Brain pericyte (primary cell): ENCODE measurements around the gene LENG9.
A peak's percentile ranks its signal among the peaks of the same experiment; 100 is the strongest.
"Not testable (repeated sequence)": the region's sequence is repeated elsewhere in the genome, so short reads cannot be mapped to it uniquely, and the experiment has no call there.

Experiments used
- DNase-seq: peaks from one replicate; pipeline ENCODE4 v3.0.0-alpha.2; 2012; ENCODE audit warnings: low read depth, low spot score

LENG9 gene

DNA sequence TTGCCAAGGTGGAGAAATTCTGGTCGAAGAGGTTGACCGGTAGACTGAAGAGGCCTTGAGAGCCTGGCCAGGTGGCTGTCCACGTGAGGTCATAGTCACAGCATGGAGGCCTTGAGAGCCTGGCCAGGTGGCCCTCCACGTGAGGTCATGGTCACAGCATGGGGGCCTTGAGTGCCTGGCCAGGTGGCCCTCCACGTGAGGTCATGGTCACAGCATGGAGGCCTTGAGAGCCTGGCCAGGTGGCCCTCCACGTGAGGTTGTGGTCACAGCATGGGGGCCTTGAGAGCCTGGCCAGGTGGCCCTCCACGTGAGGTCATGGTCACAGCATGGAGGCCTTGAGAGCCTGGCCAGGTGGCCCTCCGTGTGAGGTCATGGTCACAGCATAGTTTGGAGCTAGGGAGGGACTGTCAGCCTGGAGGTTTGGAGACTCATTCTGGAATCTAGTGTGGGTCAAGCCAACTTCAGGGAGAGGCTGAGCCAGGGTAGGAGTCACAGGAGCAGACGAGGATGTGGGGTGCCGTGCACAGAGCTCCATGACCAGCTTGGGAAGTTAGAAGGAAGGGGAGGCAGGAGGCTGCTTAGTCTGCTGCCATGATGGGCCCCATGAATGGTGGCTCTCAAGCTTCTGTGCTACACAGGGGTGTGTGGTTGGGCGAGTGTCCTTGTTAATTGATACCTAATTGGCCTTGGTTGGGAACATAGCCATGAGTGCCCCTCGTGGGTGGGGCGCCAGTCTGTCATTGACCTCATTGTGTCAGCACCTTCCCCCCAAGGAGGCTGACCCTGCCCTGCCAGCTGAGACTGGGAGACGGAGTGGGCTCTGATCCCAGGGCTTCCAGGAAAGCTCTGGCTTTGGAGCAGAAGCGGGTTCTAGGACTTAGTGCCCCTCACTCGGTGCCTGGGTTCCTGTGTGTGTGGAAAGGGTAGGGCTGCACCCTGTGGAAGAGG lies 4.0 kb downstream of the LENG9 start:
- no peak for DNase-seq

DNA sequence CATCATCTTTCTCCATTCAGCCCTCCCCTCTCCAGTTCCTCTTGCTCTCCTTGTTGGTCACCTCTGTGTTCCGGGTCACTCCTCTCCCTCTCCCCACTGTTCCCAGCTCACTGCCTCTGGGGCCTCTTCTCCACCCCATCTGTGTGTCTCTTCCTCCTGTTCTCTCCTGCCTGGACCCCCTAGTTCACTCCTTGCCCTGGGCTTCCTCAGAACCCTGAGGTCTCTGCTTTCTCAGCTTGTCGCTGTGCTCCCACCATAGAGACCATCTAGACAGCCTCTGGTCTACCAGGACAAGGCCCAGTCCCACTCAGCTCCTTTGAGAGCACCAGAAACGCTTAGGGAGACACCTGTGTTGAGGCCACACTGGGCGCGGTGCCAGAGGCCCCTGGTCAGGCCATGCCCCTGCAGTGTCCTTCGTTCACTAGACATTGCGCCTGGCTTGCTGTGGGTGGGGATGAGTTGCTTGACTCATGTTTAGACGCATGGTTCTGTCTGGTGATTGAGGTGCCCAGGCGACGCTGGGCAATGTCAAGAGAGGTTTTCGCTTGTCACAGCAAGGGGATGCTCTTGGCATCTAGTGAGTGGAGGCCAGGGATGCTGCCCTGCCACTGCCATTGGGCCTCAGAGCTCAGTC lies 4.8 kb downstream of the LENG9 start:
- no peak for DNase-seq

DNA sequence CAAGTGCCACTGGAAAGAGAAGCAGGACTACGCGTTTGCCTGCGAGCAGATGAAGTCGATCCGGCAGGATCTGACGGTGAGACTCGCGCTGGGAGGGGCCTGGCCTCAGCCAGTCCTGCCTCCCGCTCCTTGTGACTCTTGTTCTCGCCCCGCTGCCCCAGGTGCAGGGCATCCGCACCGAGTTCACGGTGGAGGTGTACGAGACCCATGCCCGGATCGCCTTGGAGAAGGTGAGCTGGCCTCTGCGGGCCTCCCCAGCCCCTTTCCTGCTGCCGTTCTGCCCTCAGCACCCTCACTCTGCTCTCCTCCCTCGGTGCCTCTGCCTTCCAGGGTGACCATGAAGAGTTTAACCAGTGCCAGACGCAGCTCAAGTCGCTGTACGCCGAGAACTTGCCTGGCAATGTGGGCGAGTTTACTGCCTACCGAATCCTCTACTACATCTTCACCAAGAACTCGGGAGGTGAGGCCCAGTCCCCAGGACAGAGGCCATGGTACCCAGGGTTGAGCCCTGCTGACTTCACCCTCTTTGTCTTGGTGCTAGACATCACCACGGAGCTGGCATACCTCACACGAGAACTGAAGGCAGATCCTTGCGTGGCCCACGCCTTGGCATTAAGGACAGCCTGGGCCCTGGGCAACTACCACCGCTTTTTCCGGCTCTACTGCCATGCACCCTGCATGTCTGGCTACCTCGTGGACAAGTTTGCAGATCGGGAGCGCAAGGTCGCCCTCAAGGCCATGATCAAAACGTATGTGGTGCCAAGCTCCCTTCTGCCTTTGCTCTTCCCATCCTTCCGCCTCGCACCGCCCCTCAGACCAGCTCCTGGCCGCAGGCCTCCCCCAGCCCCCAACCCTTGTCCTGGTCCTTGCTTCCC lies 5.6 kb downstream of the LENG9 start:
- DNase-seq = no peak

DNA sequence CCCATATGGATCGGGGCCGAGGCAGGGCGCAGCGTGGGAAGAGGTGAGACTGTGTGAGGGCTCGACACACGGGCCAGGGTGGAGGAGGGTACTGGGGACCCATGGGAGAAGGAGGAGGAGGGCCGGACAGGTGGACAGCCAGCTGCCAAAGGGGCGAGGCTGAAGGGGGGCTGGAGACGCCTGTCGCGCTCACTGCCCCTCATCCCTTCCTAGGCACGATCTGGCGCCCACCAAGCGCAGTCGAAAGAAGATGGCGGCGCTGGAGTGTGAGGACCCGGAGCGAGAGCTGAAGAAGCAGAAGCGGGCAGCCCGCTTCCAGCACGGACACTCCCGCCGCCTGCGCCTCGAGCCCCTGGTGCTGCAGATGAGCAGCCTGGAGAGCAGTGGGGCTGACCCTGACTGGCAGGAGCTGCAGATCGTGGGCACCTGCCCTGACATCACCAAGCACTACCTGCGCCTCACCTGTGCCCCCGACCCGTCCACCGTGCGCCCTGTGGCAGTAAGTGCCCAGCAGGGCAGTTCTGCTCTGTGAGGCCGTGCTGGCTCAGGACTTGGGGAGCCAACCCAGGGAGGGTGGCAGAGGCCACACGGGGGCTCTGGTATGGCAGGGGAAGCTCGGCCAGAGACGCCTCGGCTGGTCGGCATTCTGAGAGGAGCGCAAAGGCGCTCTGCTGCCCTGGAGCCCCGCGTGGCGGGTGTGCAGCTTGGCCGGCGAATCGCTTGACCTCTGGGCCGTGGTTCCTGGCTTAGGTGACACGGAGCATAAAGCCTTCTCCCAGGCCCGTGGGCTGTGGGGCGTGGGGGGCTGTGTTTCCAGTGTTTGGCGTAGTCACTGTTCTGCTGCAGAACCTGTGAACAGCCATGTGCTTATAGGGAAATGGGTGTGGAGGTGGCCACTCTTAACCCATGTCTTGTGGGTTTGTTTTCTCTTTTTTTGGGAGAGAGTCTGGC lies 6.9 kb downstream of the LENG9 start:
- no peak for DNase-seq

DNA sequence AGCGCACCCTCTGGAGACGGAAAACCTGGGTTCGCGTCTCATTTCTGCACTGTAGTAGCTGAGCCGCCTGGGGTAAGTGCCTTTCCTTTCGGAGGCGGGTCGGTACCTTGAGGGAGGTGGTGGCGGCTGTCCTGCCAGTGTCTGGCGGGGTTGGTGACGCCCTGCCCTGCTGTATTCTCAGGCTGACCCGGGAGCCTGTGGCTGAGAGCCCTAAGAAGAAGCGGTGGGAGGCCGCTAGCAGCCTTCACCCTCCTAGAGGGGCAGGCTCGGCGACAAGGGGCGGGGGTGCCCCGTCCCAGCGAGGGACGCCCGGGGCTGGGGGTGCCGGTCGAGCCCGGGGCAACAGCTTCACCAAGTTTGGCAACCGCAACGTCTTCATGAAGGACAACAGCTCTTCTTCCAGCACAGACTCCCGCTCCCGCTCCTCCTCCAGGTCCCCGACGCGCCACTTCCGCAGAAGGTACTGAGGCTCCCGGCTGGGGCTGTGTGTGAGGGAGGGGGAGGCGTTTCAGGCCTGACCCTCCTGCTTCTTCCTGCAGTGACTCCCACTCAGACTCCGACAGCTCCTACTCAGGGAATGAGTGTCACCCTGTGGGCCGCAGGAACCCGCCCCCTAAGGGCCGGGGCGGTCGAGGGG lies 7.7 kb downstream of the LENG9 start:
- DNase-seq = no peak

DNA sequence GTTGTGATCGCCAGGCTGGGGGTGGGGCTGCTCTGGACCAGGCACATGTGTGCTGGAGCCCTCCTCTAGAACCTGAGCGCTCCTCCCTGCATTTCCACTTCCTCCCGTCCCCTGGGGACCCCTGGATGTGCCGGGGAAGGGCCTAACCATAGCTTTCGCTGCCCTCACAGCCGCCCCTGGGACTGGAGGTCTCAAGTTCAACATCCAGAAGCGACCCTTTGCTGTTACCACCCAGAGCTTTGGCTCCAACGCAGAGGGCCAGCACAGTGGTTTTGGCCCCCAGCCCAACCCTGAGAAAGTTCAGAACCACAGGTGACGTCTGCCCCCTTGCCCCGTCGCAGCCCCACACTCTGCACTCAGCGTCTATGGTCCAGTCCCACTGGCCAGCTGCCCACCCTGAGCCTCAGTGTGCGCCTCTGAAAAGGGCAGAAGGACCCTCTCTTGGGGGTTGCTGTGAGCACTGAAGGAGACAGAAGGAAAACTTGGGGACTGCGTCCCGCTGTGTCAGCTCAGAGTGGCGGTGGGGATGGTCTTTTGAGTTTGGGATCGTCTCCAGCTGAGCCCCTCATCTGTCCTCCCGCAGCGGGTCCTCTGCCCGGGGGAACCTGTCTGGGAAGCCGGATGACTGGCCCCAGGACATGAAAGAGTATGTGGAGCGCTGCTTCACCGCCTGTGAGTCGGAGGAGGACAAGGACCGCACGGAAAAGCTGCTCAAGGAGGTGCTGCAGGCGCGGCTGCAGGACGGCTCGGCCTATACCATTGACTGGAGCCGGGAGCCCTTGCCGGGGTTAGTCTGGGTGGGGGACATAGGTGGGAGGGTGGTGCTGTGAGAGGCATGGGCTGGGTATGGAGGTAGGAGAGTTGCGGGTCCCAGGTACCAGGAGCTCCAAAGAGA lies 8.6 kb downstream of the LENG9 start:
- DNase-seq = no peak

DNA sequence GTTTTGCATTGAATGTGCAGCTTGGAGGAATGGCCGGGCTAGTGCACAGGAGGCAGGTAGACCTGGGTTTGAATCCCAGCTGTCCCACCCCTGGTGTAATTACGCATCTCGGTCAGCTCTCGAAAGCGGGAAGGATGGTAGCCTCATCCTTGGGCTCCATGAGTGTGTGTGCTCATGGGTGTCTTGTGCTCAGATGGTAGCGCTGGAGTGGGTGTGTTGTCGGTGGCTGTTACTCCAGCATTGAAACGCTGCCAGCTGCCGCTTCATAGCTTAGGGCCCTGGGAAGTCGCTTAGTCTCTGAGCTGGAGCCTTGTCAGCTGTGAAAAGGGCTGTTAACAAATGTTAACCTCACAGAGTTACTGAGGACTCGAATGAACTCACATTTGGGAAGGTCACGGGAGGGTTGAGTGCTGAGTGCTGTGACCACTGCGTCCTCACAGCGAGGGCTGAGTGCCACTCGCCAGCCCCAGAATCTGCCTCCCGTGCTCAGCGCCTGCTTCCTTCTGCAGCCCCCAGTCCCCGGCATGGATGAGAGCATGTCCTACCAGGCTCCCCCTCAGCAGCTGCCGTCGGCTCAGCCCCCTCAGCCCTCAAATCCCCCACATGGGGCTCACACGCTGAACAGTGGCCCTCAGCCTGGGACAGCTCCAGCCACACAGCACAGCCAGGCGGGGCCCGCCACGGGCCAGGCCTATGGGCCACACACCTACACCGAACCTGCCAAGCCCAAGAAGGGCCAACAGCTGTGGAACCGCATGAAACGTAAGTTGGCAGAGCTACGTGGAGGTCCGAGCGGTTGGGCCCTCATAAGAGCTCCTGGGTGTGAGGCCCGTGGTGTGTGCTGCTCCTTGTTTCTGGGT lies 9.4 kb downstream of the LENG9 start:
- DNase-seq = no peak

DNA sequence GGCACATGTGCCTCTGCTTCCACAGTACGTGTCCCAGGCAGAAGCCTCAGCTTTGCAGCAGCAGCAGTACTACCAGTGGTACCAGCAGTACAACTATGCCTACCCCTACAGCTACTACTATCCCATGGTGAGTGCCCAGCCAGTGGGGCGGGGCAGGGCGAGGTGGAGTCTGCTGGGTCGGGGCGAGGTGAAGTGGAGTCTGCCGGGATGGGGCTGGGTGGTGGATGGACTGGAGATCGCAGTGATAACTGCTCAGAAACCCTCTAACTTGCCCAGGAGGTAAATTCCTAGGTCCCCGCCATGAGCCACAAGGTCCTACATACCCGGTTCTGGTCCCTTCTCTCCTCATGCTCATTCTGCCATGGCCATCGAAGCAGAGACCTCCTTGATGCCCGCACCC lies 11.0 kb downstream of the LENG9 start:
- no peak for DNase-seq

DNA sequence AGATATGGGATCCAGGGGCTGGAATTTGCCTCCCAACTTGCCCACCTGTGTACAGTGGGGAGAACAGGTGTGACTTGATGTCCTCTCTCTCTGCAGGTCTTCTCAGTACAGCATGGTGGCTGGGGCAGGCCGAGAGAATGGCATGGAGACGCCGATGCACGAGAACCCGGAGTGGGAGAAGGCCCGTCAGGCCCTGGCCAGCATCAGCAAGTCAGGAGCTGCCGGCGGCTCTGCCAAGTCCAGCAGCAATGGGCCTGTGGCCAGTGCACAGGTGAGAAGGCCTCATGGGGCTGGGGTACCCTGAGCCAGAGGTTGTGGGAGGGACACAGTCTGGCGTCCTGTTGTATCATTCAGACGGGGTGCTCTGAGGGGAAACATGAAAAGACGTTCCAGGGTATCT lies 11.6 kb downstream of the LENG9 start:
- no peak for DNase-seq

DNA sequence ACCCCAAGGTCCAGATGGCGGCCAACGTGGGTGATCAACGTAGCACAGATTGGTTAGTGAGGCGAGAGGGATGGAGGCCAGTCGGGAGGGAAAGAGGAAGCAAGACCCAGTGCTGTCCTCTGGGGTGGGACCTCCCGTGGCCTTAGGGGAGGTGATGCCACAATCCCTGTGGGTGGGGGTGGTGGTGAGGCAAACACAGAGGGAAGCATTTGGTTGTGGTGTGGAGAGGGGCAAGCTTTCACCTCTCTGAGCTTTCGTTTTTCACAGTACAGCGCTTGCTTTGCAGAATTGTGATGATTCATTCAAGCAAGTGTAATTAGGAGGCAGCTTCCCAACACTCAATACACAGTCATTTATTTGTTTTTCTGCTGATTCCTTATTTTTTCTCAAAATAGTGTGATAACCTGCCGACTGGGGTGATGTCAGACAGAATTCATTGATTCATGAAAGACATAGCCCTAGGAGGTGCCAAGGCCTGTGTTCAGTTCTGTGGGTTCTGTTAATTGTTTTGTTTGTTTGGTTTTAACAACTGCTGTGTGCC lies 12.2 kb downstream of the LENG9 start:
- DNase-seq = no peak

DNA sequence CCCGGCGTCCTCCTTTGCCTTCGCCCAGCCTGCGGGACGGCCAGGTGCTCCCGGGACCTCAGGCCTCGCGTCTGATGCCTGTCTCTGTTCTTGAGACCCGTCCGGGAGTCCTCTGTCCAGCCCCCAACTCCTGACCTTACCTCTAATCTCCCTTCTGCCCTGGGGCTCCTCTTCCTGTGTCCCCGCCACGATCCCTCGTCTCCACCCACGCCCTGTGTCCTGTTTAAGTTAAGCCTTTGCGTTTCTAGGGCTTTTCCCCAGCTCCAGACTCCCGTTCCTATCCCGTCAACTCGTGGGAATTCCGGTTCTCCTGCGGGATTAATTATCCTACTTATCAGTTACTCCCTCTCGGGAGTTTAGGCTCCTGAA lies 13.9 kb downstream of the LENG9 start:
- no peak for DNase-seq

DNA sequence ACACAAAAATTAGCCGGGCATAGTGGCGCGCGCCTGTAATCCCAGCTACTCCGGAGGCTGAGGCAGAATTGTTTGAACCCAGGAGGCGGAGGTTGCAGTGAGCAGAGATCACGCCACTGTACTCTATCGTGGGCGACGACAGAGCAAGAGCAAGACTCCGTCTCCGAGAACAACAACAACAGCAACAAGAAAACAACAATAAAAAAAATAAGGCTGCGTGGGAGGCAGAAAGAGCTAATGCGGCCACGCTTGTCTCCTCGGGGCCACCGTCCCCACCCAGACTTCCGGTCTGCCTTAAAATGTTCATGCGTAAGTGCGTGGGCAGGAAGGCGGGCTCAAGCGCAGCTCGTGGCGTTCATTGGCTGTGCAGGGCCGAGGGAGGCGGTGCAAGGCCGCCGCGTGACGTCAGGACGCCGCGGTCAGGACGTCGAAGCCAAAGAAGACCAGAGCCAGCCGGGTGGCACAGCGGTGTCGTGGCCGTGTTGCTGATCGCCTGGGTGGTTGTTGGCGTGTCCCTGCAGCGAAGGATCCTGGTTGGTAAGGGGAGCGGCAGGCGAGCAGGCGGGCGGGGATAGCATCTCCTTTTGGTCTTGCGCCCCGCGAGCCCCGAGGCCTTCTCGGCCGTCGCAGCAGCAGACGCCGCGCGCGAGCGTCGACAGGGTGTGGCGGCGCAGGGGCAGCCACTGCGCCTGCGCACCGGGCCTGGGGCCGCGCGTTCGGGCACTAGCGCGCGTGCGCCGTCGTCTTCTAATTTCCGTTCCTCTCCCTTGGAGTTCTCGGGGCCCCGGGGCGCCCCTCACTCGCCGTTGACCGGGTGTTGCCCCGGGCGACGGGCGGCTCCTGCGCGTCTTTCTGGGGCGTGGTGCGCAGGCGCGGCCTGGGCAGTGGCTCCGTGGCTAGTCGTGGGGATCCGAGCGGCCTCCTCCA lies 14.5 kb downstream of the LENG9 start, which contains the start of gene LENG8:
Gene LENG8 (plus strand): TSS at position 426 of the 927 bp plus-strand sequence. CDS start 2,146 bp downstream, outside the sequence.
- DNase-seq = peak; percentile 98

DNA sequence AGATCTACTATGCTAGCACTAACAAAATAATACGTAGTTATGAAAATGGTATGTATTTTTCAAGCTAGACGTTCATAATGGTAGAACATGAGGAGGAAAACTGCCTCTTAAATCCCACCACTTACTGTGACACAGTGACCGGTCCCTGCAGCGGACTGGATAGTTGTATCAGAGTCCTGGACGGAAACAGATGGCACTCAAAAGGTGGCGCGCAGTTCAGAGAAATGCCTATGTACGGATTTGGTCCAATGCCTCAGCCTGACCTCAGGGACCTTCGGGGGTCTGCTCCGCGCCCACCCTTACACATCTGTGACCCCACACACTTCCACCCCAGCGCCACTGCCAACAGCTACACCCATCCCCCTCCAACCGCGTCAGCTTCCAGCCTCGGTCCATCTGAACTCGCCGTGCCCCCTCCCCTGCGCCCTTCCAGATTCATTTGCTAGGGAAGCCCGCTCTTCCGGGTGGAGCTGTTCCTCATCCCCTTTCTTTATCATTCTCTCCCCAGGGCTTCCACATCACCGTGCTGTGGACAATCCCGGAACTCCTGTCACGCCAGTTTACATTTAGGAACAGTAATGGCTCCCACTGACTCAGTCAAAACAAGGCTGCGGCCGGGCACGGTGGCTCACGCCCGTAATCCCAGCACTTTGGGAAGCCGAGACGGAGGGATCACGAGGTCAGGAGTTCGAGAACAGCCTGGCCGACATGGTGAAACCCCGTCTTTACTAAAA lies 15.4 kb downstream of the LENG9 start:
- no peak for DNase-seq

DNA sequence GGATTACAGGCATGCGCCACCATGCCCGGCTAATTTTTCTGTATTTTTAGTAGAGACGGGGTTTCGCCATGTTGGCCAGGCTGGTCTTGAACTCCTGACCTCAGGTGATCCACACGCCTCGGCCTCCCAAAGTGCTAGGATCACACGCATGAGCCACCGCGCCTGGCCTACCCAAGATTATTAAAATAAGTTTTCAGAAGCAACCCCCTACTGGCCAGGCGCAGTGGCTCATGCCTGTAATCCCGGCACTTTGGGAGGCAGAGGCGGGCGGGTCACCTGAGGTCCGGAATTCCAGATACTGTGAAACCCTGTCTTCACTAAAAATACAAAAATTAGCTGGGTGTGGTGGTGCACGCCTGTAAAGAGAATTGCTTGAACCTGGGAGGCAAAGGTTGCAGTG lies 17.2 kb downstream of the LENG9 start:
- DNase-seq = not testable (repeated sequence)

DNA sequence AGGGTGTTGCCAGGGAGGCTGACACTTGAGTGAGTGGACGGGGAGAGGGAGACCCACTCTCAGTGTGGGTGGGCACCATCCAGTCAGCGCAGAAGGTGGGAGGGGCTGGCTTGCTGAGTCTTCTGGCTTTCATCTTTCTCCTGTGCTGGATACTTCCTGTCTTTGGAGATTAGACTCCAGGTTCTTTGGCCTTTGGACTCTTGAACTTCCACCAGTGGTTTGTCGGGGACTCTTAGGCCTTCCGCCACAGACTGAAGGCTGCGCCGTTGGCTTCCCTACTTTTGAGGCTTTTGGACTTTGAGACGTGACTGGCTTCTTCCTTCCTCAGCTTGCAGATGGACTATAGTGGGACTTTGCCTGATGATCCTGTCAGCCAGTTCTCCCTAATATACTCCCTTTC lies 18.8 kb downstream of the LENG9 start:
- no peak for DNase-seq

DNA sequence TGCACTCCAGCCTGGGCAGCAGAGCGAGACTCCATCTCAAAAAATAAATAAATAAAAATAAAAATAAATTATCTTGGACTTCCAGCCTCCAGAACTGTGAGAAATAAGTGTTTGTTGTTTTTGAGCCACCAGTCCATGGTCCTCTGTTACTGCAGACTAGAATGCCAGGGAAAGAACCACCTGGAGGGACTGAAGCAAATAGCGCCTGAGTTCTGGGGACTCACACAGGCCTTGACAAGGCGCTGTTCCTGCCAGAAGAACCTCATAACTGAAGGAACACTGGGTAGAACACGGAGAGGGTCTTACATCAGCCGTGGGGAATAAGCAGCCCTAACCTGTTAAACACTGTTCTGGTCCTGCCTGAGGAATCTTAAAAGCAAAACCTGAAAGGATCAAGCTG lies 22.9 kb downstream of the LENG9 start:
- no peak for DNase-seq
